ENCODE measurements around the gene KIF18A. TPM values are rescaled to one million over a fixed set of nuclear protein-coding genes. Genes with fewer than 3 reads are reported as not detected.

The KIF18A gene
- total and polyA plus RNA-seq, 2 of the 13 experiments (the other 11 are each of a cell fraction or from before 2014, with no cell fraction given), result 3.4 to 14.4 TPM

DNA sequence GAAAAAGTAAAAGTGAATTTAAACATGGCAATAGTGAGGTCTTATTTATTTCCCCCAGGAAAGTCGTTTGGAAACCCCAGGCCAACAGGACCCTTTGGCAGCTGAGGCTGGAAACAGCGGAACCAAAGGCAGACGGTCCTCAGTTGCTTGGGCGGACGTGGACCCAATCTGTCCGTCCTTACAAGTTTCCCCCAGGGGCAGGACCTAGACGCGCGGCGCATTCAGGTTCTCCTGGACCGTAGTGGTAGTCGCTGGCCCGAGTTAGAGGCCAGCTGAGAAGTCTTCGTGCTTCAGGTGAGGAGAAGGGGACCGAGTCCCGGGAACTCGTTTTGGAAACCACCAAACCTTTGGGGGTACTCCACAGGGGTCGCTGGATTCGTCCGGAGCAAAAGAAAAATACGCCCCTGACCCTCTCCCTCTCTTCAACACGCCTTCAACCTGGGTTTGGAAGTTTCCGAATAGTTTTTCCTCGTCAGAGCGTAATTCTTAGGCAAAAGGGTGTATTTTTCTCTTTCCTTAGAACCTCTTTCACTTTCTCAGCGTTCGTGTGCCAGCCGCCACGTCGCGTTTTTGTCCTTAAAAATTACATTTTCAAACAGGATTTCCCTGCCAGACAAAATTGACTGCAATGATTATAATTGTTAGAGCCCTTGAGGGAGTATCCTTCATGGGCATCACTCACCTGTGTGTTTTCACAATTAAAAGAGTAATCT, 2.3 kb upstream of the KIF18A start (continued):
- TF ChIP-seq, protein P1, sequence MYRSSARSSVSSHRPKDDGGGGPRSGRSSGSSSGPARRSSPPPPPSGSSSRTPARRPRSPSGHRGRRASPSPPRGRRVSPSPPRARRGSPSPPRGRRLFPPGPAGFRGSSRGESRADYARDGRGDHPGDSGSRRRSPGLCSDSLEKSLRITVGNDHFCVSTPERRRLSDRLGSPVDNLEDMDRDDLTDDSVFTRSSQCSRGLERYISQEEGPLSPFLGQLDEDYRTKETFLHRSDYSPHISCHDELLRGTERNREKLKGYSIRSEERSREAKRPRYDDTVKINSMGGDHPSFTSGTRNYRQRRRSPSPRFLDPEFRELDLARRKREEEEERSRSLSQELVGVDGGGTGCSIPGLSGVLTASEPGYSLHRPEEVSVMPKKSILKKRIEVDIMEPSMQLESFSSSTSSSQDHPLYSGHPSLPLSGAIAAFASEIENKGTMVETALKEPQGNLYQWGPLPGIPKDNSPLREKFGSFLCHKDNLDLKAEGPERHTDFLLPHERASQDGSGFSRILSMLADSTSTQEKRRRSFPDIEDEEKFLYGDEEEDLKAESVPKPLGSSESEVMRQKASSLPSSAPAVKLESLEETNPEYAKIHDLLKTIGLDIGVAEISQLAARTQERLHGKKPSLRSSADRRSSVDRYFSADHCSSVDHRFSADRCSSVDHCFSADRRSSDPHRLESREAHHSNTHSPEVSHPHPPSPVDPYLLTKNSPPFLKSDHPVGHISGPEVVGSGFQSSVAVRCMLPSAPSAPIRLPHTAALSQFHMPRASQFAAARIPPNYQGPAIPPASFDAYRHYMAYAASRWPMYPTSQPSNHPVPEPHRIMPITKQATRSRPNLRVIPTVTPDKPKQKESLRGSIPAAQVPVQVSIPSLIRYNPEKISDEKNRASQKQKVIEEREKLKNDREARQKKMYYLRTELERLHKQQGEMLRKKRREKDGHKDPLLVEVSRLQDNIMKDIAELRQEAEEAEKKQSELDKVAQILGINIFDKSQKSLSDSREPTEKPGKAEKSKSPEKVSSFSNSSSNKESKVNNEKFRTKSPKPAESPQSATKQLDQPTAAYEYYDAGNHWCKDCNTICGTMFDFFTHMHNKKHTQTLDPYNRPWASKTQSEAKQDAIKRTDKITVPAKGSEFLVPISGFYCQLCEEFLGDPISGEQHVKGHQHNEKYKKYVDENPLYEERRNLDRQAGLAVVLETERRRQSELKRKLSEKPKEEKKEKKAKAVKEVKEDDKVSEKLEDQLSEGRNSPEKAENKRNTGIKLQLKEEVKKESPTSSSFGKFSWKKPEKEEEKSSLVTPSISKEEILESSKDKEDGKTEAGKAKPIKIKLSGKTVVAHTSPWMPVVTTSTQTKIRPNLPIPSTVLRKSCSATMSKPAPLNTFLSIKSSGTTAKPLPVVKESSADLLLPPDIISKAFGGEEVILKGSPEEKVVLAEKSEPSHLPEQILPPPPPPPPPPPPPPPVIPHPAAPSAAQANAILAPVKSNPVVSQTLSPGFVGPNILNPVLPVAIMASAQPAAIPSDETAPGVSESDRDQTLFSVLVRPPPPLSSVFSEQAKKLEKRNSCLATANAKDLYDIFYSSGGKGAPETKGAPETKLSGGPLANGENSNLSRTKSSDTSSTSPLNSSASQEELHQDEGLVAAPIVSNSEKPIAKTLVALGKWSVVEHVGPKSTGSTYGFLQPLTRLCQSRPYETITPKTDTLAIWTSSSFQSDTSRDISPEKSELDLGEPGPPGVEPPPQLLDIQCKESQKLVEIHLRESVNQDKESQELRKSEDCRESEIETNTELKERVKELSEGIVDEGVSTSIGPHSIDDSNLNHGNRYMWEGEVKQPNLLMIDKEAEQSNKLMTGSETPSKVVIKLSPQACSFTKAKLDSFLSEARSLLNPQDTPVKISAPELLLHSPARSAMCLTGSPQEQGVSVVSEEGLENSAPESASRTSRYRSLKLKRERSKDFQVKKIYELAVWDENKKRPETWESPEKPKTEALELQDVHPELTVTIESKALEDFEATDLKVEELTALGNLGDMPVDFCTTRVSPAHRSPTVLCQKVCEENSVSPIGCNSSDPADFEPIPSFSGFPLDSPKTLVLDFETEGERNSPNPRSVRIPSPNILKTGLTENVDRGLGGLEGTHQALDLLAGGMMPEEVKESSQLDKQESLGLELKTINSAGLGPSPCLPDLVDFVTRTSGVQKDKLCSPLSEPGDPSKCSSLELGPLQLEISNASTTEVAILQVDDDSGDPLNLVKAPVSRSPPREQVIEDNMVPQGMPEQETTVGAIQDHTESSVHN (CRISPR knock-in tag; IDR thresholded peaks at IDR 0.05), result no peak
- TF ChIP-seq GFI1 (CRISPR knock-in tag; IDR thresholded peaks at IDR 0.05; ENCODE audit: borderline replicate concordance), result peak; percentile 55; the same call in 1 of the 2 replicates
- TF ChIP-seq, protein P2, sequence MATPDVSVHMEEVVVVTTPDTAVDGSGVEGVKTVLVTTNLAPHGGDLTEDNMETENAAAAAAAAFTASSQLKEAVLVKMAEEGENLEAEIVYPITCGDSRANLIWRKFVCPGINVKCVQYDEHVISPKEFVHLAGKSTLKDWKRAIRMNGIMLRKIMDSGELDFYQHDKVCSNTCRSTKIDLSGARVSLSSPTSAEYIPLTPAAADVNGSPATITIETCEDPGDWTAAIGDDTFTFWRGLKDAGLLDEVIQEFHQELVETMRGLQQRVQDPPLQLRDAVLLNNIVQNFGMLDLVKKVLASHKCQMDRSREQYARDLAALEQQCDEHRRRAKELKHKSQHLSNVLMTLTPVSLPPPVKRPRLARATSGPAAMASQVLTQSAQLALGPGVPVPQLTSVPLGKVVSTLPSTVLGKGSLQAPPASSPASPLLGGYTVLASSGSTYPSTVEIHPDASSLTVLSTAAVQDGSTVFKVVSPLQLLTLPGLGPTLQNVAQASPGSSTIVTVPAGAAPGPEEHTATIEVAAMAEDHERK (CRISPR knock-in tag; IDR thresholded peaks at IDR 0.05; ENCODE audit: low read depth), result peak; percentile 66
- TF ChIP-seq ZNF20 (CRISPR knock-in tag; IDR thresholded peaks at IDR 0.05), result no peak
- TF ChIP-seq, protein P3, sequence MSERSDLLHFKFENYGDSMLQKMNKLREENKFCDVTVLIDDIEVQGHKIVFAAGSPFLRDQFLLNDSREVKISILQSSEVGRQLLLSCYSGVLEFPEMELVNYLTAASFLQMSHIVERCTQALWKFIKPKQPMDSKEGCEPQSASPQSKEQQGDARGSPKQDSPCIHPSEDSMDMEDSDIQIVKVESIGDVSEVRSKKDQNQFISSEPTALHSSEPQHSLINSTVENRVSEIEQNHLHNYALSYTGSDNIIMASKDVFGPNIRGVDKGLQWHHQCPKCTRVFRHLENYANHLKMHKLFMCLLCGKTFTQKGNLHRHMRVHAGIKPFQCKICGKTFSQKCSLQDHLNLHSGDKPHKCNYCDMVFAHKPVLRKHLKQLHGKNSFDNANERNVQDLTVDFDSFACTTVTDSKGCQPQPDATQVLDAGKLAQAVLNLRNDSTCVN (CRISPR knock-in tag; IDR thresholded peaks at IDR 0.05; ENCODE audit: borderline replicate concordance), result peak; percentile 83
- TF ChIP-seq ZNF205 (CRISPR knock-in tag; IDR thresholded peaks at IDR 0.05), result peak; percentile 82
- TF ChIP-seq, protein P4, sequence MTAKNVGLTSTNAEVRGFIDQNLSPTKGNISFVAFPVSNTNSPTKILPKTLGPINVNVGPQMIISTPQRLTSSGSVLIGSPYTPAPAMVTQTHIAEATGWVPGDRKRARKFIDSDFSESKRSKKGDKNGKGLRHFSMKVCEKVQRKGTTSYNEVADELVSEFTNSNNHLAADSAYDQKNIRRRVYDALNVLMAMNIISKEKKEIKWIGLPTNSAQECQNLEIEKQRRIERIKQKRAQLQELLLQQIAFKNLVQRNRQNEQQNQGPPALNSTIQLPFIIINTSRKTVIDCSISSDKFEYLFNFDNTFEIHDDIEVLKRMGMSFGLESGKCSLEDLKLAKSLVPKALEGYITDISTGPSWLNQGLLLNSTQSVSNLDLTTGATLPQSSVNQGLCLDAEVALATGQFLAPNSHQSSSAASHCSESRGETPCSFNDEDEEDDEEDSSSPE (CRISPR knock-in tag; IDR thresholded peaks at IDR 0.05), result peak; percentile 84
- TF ChIP-seq AGO2 (optimal IDR thresholded peaks at IDR 0.05; ENCODE audit: low read depth, low read length), result no peak
- TF ChIP-seq HIVEP1 (CRISPR knock-in tag; IDR thresholded peaks at IDR 0.05), result peak; percentile 69; the same call in 1 of the 2 replicates
- no peak for TF ChIP-seq LCORL (IDR thresholded peaks at IDR 0.05)
- peak; percentile 83 for TF ChIP-seq LCORL (CRISPR knock-in tag; IDR thresholded peaks at IDR 0.05)
- TF ChIP-seq ZNF460 (CRISPR knock-in tag; IDR thresholded peaks at IDR 0.05; ENCODE audit: borderline replicate concordance), result peak; percentile 21; the same call in 1 of the 2 replicates
- TF ChIP-seq KDM4B (CRISPR knock-in tag; IDR thresholded peaks at IDR 0.05), result peak; percentile 96
- TF ChIP-seq SNRNP70 (IDR thresholded peaks at IDR 0.05; ENCODE audit: low read depth, low read length), result no peak
- TF ChIP-seq ZNF441 (CRISPR knock-in tag; IDR thresholded peaks at IDR 0.05; ENCODE audit: borderline replicate concordance), result peak; percentile 66; the same call in 1 of the 2 replicates
- TF ChIP-seq, protein P5, sequence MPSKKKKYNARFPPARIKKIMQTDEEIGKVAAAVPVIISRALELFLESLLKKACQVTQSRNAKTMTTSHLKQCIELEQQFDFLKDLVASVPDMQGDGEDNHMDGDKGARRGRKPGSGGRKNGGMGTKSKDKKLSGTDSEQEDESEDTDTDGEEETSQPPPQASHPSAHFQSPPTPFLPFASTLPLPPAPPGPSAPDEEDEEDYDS (CRISPR knock-in tag; IDR thresholded peaks at IDR 0.05), result peak; percentile 65; the same call in 1 of the 2 replicates
- TF ChIP-seq NKX3-1 (CRISPR knock-in tag; IDR thresholded peaks at IDR 0.05), result peak; percentile 88
